Fibroblast of the aortic adventitia (primary cell): ENCODE results near the gene PROKR1. TPM values are rescaled to one million over a fixed set of nuclear protein-coding genes. Genes with fewer than 3 reads are reported as not detected.

Experiments
- DNase-seq: peaks from one replicate; pipeline ENCODE4 v3.0.0-alpha.2; 2010; ENCODE audit warnings: low read depth
- H3K4me3 ChIP-seq: 2 replicates; pipeline ENCODE4 v1.5.1; 2011; ENCODE audit warnings: low read depth, mild to moderate bottlenecking, control low read depth, low read length, moderate library complexity
- total RNA-seq: library from RNA; depleted of rRNA; stranded (reverse); fragments of >200 nt; gene quantifications from 2 replicates; pipeline ENCODE4 v1.2.3, GENCODE V29; 2012; ENCODE audit warnings: low replicate concordance
- TF ChIP-seq, protein P1 (sequence below): IDR thresholded peaks from 2 replicates; pipeline ENCODE4 v1.5.1; 2011; ENCODE audit warnings: mild to moderate bottlenecking, low read length, control low read depth, inconsistent platforms; ENCODE audit not compliant: insufficient read depth

Gene PROKR1
- total RNA-seq, 1 donor: not detected

DNA sequence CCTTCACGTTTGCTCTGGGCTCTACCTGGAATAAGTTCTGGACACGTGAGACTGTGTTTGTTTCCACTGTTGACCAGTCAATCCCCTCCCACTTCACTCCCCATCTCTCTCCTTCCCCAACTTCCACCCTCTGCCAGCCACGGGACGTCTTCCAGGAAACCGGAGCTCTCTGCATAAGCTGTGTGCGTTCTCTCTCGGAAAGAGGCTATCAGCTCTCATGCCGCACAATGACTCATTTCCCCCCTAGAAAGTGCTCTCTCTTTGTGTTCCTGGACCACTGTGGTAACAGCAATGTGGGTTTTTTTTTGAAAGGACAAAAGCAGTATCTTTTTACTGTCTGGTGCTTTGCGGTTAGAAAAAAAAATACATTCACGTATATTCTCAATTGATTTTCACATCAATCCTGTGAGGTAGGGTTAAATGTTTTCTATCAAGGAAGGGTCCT, 10.2 kb downstream of the PROKR1 start:
- TF ChIP-seq, protein P1, sequence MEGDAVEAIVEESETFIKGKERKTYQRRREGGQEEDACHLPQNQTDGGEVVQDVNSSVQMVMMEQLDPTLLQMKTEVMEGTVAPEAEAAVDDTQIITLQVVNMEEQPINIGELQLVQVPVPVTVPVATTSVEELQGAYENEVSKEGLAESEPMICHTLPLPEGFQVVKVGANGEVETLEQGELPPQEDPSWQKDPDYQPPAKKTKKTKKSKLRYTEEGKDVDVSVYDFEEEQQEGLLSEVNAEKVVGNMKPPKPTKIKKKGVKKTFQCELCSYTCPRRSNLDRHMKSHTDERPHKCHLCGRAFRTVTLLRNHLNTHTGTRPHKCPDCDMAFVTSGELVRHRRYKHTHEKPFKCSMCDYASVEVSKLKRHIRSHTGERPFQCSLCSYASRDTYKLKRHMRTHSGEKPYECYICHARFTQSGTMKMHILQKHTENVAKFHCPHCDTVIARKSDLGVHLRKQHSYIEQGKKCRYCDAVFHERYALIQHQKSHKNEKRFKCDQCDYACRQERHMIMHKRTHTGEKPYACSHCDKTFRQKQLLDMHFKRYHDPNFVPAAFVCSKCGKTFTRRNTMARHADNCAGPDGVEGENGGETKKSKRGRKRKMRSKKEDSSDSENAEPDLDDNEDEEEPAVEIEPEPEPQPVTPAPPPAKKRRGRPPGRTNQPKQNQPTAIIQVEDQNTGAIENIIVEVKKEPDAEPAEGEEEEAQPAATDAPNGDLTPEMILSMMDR: no peak
- peak; percentile 79 for DNase-seq
- H3K4me3 ChIP-seq: no peak overlapping the region

DNA sequence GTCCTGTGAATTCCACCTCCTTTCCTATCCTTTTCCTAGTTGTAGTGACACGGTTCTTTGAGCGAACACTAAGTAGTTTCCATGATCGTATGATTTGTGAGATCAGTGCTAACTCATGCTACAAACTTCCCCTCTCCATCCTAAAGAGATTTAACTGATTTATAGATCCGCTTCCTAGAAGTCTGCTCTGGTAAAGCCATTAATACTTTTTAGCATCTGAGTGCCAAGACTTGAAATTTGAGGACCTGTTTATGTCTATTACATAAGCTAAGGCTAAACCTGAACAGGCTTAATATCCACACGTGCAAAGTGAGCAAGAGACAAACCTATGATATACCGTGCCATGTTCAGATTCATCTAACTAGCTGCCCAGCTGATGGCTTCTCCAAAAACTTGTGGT, 14.9 kb downstream of the PROKR1 start:
- TF ChIP-seq, protein P1: no peak
- H3K4me3 ChIP-seq: no peak overlapping the region
- no peak for DNase-seq

DNA sequence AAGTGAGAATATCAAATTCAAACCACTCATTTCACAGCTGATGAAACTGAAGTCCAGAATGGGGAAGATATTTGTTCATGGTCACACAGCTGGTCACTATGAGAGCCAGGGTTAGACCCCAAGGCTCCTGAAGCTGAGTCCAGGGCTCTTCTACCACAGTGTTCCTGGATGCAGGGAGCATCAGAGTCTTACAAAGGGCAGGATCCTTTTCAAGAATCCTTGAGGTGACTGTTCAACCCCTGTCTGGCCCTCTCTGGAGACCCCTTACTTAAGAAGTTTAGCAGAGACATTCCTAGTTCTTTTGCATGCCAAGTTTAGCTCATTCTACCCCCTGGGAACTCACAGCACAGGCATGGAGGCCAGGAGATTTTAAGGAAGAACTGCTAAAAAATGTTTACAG, 15.7 kb downstream of the PROKR1 start:
- TF ChIP-seq, protein P1: no peak
- no peak for DNase-seq

DNA sequence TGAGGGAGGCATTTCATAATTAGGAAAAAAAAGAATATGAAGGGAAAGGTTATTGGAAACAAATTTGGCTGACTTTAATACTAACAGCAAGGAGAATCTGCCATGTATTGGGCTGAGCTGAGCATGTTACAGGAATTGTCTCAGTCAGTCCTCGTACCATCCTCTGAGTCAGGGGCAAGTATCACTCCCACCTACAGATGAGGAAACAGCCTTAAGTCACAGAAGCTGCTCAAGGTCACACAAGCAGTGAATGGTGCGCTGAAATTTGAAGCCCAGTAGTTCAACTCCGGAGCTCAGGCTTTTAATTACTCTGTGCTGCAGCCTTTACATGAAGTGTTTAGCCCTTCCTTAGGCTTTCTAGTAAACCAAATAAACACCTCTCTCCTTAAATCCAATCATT, 17.3 kb downstream of the PROKR1 start:
- TF ChIP-seq, protein P1: no peak
- DNase-seq: no peak
- H3K4me3 ChIP-seq: no peak overlapping the region

More for the DNA sequence above, 15.7 kb downstream of the PROKR1 start:
- H3K4me3 ChIP-seq: no peak overlapping the region

DNA sequence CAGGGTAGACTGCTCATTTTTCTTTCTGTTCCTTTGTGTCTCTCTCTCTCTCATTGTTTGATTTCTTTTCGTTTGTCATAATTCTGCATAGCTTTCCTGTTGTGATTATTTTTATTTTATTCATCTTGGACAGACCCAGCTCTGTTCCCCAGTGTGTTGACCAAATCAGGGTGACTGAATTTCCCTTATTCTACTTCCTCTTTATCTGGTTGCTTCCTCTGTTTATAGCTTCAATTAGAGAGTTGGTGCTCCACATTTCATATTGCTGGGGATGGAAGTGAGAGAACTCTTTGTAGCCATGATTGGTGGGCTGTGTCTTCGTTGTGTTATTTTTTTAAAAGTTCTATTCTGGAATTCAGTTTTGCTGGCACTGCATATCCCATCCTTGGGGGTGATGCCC, 19.1 kb downstream of the PROKR1 start:
- no peak for DNase-seq
- H3K4me3 ChIP-seq: no peak overlapping the region
- TF ChIP-seq, protein P1: no peak

DNA sequence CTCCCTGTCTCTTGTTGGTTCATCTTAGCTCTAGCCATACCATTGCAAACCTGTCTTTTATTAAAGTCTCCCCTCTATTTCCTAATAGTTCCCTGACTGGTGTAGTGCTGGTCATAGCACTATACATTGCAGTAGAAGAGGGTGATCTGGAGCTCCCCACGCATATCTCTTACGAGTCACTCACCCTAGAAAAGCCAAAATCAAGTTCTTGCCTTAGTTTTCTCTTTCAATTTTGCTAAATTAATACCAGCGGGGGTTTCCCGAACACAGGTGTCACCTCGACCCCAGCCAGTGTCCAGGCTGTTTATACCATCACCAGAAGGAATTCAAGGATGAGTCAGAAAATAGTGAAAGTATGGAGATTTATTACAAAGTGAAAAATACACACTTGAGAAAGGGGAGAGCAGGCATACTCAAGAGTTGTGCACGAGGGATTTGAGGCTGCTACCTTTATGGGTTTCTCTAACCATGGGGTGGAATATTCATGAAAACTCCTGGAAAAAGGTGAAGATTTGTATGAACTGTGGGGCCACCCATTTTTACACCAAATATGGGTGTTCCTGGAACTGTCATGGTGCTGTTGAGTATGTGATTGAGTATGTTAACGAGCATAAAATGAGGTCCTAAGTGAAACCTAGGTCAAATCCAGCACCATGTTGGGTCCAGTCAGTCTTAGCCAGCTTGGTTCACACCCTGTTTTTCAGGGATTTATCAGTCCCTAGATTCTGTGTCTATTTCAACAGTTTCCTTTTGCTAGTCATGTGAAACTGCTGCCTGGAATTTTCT, 20.2 kb downstream of the PROKR1 start:
- no peak for DNase-seq
- TF ChIP-seq, protein P1: no peak
- no peak overlapping the region for H3K4me3 ChIP-seq

DNA sequence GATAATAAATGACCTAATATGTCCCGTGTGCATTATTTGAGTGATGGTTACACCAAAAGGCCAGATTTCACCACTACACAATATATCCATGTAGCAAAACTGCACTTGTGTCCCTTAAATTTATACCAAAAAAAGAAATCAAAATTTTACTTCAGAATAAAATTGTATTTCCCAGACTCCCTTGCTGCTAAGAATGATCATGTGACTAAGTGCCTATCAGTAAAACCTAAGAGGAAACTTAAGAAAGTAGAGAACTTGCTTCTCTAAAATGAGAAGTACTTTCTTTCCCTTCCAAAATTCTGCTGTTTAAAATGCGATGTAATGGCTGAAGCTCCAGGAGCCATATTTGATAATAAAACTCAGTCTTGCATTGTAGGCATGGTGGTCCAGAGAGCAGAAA, 24.0 kb downstream of the PROKR1 start:
- H3K4me3 ChIP-seq: no peak overlapping the region
- TF ChIP-seq, protein P1: no peak
- DNase-seq: no peak
